HEK293T (cell line): ENCODE results near the gene SH2D1B.

Experiments
- BHLHE40 ChIP-seq: fragments of 450-650 bp; IDR thresholded peaks from 2 replicates; pipeline ENCODE4 v1.6.1; 2016; ENCODE audit warnings: mild to moderate bottlenecking, moderate library complexity, borderline replicate concordance
- HDGF ChIP-seq: fragments of 450-650 bp; IDR thresholded peaks from 2 replicates; pipeline ENCODE4 v1.6.1; 2017; ENCODE audit warnings: antibody characterized with exemption, borderline replicate concordance

DNA sequence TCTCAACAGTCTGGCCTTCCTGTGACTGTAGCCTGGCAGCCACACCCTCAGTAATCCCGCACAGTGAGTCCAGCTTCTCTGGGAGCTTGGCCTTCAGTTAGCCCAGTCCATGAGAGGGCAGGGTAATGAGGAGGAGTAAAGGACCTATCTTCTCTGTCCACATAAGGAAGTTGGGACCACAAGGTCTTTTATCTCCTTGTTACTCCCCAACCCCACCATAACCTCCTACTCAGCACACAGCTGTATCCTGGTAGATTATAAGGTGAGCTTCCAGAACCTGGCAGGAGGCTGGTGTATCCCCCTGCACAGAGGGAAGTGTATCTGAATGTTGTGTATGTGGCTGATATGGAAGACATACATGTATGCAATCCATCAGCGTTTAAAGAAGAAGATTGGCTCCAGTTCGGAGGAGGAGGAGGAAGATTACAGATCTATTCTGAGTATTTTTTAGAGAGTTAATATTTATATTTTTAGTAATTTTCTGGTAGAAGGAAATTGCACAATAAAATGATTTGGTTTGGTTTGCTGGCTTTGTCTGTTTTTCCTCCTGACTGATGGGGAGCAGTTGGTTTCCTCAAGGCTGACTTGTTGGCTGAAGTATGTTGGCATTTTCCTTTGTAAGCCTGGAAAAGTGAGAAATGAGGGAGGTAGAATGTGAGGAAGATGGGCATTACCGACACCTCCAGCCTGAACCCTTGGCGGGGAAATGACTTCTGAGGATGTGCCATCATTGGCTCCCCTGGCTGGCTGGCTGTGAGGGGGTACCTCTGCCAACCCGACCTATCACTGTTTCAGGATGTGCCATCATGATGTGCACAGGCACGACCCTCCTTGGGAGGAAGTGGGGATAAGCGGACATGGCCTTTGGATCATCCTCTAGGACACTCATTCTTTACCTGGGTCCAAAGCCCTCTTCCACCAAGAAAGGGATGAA, 25.4 kb downstream of the SH2D1B start:
- TF ChIP-seq HDGF (no peak), BHLHE40 (no peak)
